ENCODE measurements around the gene KCNK1. TPM values are rescaled to one million over a fixed set of nuclear protein-coding genes. Genes with fewer than 3 reads are reported as not detected.
"Not testable (repeated sequence)": the region's sequence is repeated elsewhere in the genome, so short reads cannot be mapped to it uniquely, and the experiment has no call there.

Gene KCNK1
- total RNA-seq, 1 donor from 2014 or later, result not detected

DNA sequence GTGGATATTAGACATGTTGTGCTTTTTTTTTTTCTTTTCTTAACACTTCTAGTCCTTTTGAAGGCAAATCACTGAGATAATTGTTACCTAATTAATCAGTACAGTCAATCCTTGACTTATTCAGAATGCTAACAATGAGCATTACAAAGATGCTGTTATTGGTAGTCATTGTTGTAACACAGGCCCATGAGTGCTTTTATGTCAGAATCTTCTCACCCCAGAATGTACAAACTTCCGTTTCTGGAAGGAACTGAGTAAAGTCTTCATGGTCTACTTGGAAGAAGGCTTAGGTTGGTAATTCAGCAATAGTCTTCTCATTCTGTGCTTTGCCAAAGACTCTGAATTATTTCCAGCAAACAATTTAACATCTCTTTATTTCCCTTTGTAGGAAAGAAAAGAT lies 3.1 kb downstream of the KCNK1 start:
- no peaks in the 10 kb centered on the region for H3K4me1 Mint-ChIP-seq (ENCODE audit: low read depth, unreplicated experiment)
- no peak overlapping the region for H3K27ac Mint-ChIP-seq (ENCODE audit: unreplicated experiment)
- no peak for DNase-seq
- H3K4me3 Mint-ChIP-seq (ENCODE audit: unreplicated experiment), result no peak overlapping the region
- H3K27me3 Mint-ChIP-seq (ENCODE audit: unreplicated experiment), result peaks cover 18% of the 10 kb centered on the region
- peaks cover 2% of the 10 kb centered on the region for H3K9me3 Mint-ChIP-seq (ENCODE audit: unreplicated experiment)
- no peak for TF ChIP-seq CTCF (IDR thresholded peaks at IDR 0.05; ENCODE audit: partially characterized antibody, unreplicated experiment)
- peaks cover 2% of the 10 kb centered on the region for H3K36me3 Mint-ChIP-seq (ENCODE audit: unreplicated experiment)

- not testable (repeated sequence) for H3K36me3 Mint-ChIP-seq (ENCODE audit: unreplicated experiment); H3K9me3 Mint-ChIP-seq (ENCODE audit: unreplicated experiment); DNase-seq; H3K4me1 Mint-ChIP-seq (ENCODE audit: low read depth, unreplicated experiment); H3K27ac Mint-ChIP-seq (ENCODE audit: unreplicated experiment); H3K4me3 Mint-ChIP-seq (ENCODE audit: unreplicated experiment)
- H3K27me3 Mint-ChIP-seq (ENCODE audit: unreplicated experiment), result peaks cover 11% of the 10 kb centered on the region
These were observed 5.5 kb downstream of the KCNK1 start for GRCh38 chr1:233619414-233619813.

DNA sequence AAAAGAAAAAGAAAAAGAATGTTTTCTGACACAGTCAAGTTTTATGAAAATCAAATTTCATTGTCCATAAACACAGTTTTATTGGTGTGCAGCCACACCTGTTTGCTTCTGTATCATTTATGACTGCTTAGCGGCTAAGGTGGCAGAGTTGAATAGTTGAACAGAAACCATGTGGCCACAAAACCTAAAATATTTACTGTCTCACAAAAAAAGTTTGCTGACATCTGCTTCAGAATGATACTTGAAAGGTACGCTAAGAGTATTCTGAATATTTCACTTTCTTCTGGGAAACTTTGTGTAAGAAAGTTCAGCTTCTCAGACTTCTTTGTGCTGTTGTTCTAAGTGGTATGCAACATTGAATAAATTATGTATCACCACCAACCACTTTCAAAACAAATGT lies 6.2 kb downstream of the KCNK1 start:
- no peak for DNase-seq
- Mint-ChIP-seq H3K4me1 (ENCODE audit: low read depth, unreplicated experiment) (no peaks in the 10 kb centered on the region), H3K27me3 (ENCODE audit: unreplicated experiment) (peaks cover 6% of the 10 kb centered on the region), H3K36me3 (ENCODE audit: unreplicated experiment) (no peaks in the 10 kb centered on the region), H3K4me3 (ENCODE audit: unreplicated experiment) (no peak overlapping the region), H3K27ac (ENCODE audit: unreplicated experiment) (no peak overlapping the region), H3K9me3 (ENCODE audit: unreplicated experiment) (no peaks in the 10 kb centered on the region)
- TF ChIP-seq CTCF (IDR thresholded peaks at IDR 0.05; ENCODE audit: partially characterized antibody, unreplicated experiment), result no peak

GRCh38 chr1:233621923-233622322 lies 8.0 kb downstream of the KCNK1 start:
- no peaks in the 10 kb centered on the region for H3K4me1 Mint-ChIP-seq (ENCODE audit: low read depth, unreplicated experiment)
- H3K27me3 Mint-ChIP-seq (ENCODE audit: unreplicated experiment), result no peaks in the 10 kb centered on the region
- no peak for TF ChIP-seq CTCF (IDR thresholded peaks at IDR 0.05; ENCODE audit: partially characterized antibody, unreplicated experiment)
- no peak overlapping the region for H3K27ac Mint-ChIP-seq (ENCODE audit: unreplicated experiment)
- no peak for DNase-seq
- H3K9me3 Mint-ChIP-seq (ENCODE audit: unreplicated experiment), result no peaks in the 10 kb centered on the region
- no peaks in the 10 kb centered on the region for H3K36me3 Mint-ChIP-seq (ENCODE audit: unreplicated experiment)
- H3K4me3 Mint-ChIP-seq (ENCODE audit: unreplicated experiment), result no peak overlapping the region

DNA sequence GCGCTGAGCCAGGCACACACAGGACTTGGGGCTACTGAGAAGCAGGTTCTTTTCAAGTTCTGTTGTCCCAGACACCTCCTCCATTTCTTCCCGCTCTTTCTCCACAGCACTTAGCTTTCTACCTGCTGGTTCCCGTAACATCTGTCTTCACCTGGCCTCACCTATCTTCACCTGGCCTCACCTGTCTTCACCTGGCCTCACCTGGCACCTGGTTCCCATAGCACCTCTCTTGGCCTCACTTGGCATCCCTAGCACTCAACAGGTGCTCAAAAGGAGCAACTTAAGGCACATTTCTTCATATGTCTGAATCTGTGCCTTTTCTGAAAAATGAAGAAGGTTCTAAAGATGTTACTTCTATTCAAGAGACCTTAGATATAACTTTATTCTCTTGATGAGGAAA lies 10.4 kb downstream of the KCNK1 start:
- no peak overlapping the region for H3K27ac Mint-ChIP-seq (ENCODE audit: unreplicated experiment)
- DNase-seq, result no peak

More for the DNA sequence above, 10.4 kb downstream of the KCNK1 start:
- H3K4me1 Mint-ChIP-seq (ENCODE audit: low read depth, unreplicated experiment), result no peaks in the 10 kb centered on the region
- no peaks in the 10 kb centered on the region for H3K36me3 Mint-ChIP-seq (ENCODE audit: unreplicated experiment)
- H3K4me3 Mint-ChIP-seq (ENCODE audit: unreplicated experiment), result no peak overlapping the region
- no peaks in the 10 kb centered on the region for H3K9me3 Mint-ChIP-seq (ENCODE audit: unreplicated experiment)
- no peaks in the 10 kb centered on the region for H3K27me3 Mint-ChIP-seq (ENCODE audit: unreplicated experiment)
- no peak for TF ChIP-seq CTCF (IDR thresholded peaks at IDR 0.05; ENCODE audit: partially characterized antibody, unreplicated experiment)

Measured in glutamatergic neuron (in vitro differentiated cells).